Loucy (cell line): ENCODE results near the gene LBH.
"Not testable (repeated sequence)": the region's sequence is repeated elsewhere in the genome, so short reads cannot be mapped to it uniquely, and the experiment has no call there.

ENCODE experiments used
- H2AFZ ChIP-seq: fragments of 200-600 bp; sonication (generic); 2 replicates; pipeline ENCODE4 v1.6.0; 2016; ENCODE audit warnings: antibody characterized with exemption, mild to moderate bottlenecking, low read length, moderate library complexity
- H3F3A ChIP-seq: fragments of 200-600 bp; 2 replicates; pipeline ENCODE4 v1.6.0; 2016; ENCODE audit warnings: antibody characterized with exemption, low read depth, mild to moderate bottlenecking
- H3K27me3 ChIP-seq: fragments of 200-600 bp; sonication (generic); 2 replicates; pipeline ENCODE4 v1.6.1; 2014; ENCODE audit warnings: low read length, mild to moderate bottlenecking; ENCODE audit not compliant: insufficient read depth, poor library complexity, severe bottlenecking
- H3K36me3 ChIP-seq: fragments of 200-600 bp; sonication (generic); 2 replicates; pipeline ENCODE4 v1.6.1; 2016; ENCODE audit warnings: low read length; ENCODE audit not compliant: insufficient read depth
- H3K4me1 ChIP-seq: fragments of 200-600 bp; sonication (generic); 2 replicates; pipeline ENCODE4 v1.5.1; 2014; ENCODE audit warnings: low read length, mild to moderate bottlenecking; ENCODE audit not compliant: insufficient read depth, poor library complexity, severe bottlenecking
- H3K4me2 ChIP-seq: fragments of 200-600 bp; sonication (generic); 2 replicates; pipeline ENCODE4 v1.6.0; 2014; ENCODE audit warnings: antibody characterized with exemption, low read length, low read depth, mild to moderate bottlenecking; ENCODE audit not compliant: poor library complexity, severe bottlenecking
- H3K4me3 ChIP-seq: fragments of 200-600 bp; sonication (generic); 2 replicates; pipeline ENCODE4 v1.5.1; 2014; ENCODE audit warnings: low read length, mild to moderate bottlenecking, mixed read lengths; ENCODE audit not compliant: poor library complexity, severe bottlenecking
- H3K79me2 ChIP-seq: fragments of 200-600 bp; sonication (generic); 2 replicates; pipeline ENCODE4 v1.6.1; 2014; ENCODE audit warnings: low read length; ENCODE audit not compliant: insufficient read depth
- H3K9ac ChIP-seq: fragments of 200-600 bp; sonication (generic); 2 replicates; pipeline ENCODE4 v1.6.0; 2014; ENCODE audit warnings: mild to moderate bottlenecking, low read depth, low read length, moderate library complexity; ENCODE audit not compliant: poor library complexity, severe bottlenecking
- H3K9me2 ChIP-seq: fragments of 200-600 bp; sonication (generic); replicated peaks from 2 replicates; pipeline ENCODE4 v1.6.1; 2016; ENCODE audit warnings: low read depth, low read length, mixed read lengths
- H3K9me3 ChIP-seq: fragments of 200-600 bp; sonication (generic); 2 replicates; pipeline ENCODE4 v1.6.1; 2014; ENCODE audit warnings: mild to moderate bottlenecking, antibody characterized with exemption, low read length, low read depth; ENCODE audit not compliant: insufficient read depth
- H4K20me1 ChIP-seq: fragments of 200-600 bp; sonication (generic); 2 replicates; pipeline ENCODE4 v1.6.0; 2014; ENCODE audit warnings: antibody characterized with exemption, low read length, mild to moderate bottlenecking; ENCODE audit not compliant: insufficient read depth, poor library complexity, severe bottlenecking
- EZH2phosphoT487 ChIP-seq: fragments of 200-600 bp; IDR thresholded peaks from 2 replicates; pipeline ENCODE4 v1.6.1; 2018; ENCODE audit warnings: antibody characterized with exemption, mild to moderate bottlenecking, moderate library complexity, borderline replicate concordance
- TF ChIP-seq, protein P1 (sequence below): fragments of 200-600 bp; sonication (generic); conservative IDR thresholded peaks from 2 replicates; pipeline ENCODE4 v1.5.1; 2014; ENCODE audit warnings: mild to moderate bottlenecking, antibody characterized with exemption, low read length

The LBH gene

GRCh38 chr2:30267161-30267975 is 36.0 kb downstream of the LBH start:
- Histone ChIP-seq H3K36me3 (no peaks in the 10 kb centered on the region), H3K27me3 (no peaks in the 10 kb centered on the region), H3K9me2 (no peaks in the 10 kb centered on the region), H3K9me3 (no peaks in the 10 kb centered on the region), H3K79me2 (no peaks in the 10 kb centered on the region), H3K4me3 (no peak overlapping the region), H3K4me1 (peaks cover 25% of the 10 kb centered on the region), H3K9ac (no peak overlapping the region), H3K4me2 (peak overlapping the region; percentile 71), H4K20me1 (no peaks in the 10 kb centered on the region), H2AFZ (no peak overlapping the region), H3F3A (no peaks in the 10 kb centered on the region)
- TF ChIP-seq, protein P1, sequence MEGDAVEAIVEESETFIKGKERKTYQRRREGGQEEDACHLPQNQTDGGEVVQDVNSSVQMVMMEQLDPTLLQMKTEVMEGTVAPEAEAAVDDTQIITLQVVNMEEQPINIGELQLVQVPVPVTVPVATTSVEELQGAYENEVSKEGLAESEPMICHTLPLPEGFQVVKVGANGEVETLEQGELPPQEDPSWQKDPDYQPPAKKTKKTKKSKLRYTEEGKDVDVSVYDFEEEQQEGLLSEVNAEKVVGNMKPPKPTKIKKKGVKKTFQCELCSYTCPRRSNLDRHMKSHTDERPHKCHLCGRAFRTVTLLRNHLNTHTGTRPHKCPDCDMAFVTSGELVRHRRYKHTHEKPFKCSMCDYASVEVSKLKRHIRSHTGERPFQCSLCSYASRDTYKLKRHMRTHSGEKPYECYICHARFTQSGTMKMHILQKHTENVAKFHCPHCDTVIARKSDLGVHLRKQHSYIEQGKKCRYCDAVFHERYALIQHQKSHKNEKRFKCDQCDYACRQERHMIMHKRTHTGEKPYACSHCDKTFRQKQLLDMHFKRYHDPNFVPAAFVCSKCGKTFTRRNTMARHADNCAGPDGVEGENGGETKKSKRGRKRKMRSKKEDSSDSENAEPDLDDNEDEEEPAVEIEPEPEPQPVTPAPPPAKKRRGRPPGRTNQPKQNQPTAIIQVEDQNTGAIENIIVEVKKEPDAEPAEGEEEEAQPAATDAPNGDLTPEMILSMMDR, result no peak

- no peak overlapping the region for H3K4me3 ChIP-seq
- H2AFZ ChIP-seq, result no peak overlapping the region
- H4K20me1 ChIP-seq, result no peaks in the 10 kb centered on the region
- H3K9me3 ChIP-seq, result no peaks in the 10 kb centered on the region
- no peaks in the 10 kb centered on the region for H3F3A ChIP-seq
- no peak for TF ChIP-seq EZH2phosphoT487
- TF ChIP-seq, protein P1, result no peak
- no peak overlapping the region for H3K4me2 ChIP-seq
- H3K9me2 ChIP-seq, result no peaks in the 10 kb centered on the region
- no peaks in the 10 kb centered on the region for H3K36me3 ChIP-seq
- H3K4me1 ChIP-seq, result peaks cover 25% of the 10 kb centered on the region
- H3K27me3 ChIP-seq, result no peaks in the 10 kb centered on the region
- H3K9ac ChIP-seq, result no peak overlapping the region
- no peaks in the 10 kb centered on the region for H3K79me2 ChIP-seq
Measured at GRCh38 chr2:30268296-30268871, 37.0 kb downstream of the LBH start.

GRCh38 chr2:30269114-30269770 is 37.9 kb downstream of the LBH start:
- H3K9me3 ChIP-seq, H3K27me3 ChIP-seq, H3K9ac ChIP-seq, H3K79me2 ChIP-seq, H3K4me2 ChIP-seq, H3F3A ChIP-seq, H3K36me3 ChIP-seq, H2AFZ ChIP-seq, H3K4me3 ChIP-seq, H3K9me2 ChIP-seq, H4K20me1 ChIP-seq: not testable (repeated sequence)
- peaks cover 25% of the 10 kb centered on the region for H3K4me1 ChIP-seq
